ENCODE results near the gene WEE1. TPM values are rescaled to one million over a fixed set of nuclear protein-coding genes. Genes with fewer than 3 reads are reported as not detected.

Gene WEE1
- polyA plus RNA-seq, 1 experiment = 31.7 TPM

DNA sequence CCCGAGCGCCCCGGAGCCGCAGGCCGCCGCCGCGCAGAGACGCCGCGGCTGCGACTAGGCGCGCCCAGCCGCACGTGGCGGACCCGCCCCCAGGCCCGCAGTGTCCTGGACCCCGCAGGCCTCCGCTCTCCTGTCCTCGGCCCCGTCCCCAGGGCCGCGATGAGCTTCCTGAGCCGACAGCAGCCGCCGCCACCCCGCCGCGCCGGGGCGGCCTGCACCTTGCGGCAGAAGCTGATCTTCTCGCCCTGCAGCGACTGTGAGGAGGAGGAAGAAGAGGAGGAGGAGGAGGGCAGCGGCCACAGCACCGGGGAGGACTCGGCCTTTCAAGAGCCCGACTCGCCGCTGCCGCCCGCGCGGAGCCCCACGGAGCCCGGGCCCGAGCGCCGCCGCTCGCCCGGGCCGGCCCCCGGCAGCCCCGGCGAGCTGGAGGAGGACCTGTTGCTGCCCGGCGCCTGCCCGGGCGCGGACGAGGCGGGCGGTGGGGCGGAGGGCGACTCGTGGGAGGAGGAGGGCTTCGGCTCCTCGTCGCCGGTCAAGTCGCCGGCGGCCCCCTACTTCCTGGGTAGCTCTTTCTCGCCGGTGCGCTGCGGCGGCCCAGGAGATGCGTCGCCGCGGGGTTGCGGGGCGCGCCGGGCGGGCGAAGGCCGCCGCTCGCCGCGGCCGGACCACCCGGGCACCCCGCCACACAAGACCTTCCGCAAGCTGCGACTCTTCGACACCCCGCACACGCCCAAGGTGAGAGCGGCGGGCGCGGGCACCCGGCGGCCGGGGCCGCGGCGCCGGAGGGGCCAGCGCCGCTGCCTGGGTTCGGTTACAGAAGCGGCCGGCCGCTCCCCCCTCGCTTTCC is 528 bp downstream of the WEE1 start:
- no peaks in the 10 kb centered on the region for H3K36me3 ChIP-seq (ENCODE audit: control insufficient read depth, insufficient read depth, low read length)
- CTCF ChIA-PET = interaction anchor here (0.6 to 1.7 kb wide), 3 partner anchors 9 to 176 kb away, joined by 3 to 6 read pairs (median 4); no protein-coding TSS in a partner anchor
- H3K4me3 ChIP-seq (ENCODE audit: low read depth, low read length) = peak overlapping the region; percentile 96
- no peak for DNase-seq (ENCODE audit: low read depth)
- POLR2A ChIA-PET = interaction anchor here (0.7 kb wide), 1 partner anchor 9 kb away, joined by 4 read pairs; no protein-coding TSS in a partner anchor
- H3K27me3 ChIP-seq (ENCODE audit: control insufficient read depth, insufficient read depth, low read length) = no peaks in the 10 kb centered on the region
- TF ChIP-seq, protein P1, sequence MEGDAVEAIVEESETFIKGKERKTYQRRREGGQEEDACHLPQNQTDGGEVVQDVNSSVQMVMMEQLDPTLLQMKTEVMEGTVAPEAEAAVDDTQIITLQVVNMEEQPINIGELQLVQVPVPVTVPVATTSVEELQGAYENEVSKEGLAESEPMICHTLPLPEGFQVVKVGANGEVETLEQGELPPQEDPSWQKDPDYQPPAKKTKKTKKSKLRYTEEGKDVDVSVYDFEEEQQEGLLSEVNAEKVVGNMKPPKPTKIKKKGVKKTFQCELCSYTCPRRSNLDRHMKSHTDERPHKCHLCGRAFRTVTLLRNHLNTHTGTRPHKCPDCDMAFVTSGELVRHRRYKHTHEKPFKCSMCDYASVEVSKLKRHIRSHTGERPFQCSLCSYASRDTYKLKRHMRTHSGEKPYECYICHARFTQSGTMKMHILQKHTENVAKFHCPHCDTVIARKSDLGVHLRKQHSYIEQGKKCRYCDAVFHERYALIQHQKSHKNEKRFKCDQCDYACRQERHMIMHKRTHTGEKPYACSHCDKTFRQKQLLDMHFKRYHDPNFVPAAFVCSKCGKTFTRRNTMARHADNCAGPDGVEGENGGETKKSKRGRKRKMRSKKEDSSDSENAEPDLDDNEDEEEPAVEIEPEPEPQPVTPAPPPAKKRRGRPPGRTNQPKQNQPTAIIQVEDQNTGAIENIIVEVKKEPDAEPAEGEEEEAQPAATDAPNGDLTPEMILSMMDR (IDR thresholded peaks at IDR 0.05; ENCODE audit: insufficient read depth, low read depth, low read length) = no peak

DNA sequence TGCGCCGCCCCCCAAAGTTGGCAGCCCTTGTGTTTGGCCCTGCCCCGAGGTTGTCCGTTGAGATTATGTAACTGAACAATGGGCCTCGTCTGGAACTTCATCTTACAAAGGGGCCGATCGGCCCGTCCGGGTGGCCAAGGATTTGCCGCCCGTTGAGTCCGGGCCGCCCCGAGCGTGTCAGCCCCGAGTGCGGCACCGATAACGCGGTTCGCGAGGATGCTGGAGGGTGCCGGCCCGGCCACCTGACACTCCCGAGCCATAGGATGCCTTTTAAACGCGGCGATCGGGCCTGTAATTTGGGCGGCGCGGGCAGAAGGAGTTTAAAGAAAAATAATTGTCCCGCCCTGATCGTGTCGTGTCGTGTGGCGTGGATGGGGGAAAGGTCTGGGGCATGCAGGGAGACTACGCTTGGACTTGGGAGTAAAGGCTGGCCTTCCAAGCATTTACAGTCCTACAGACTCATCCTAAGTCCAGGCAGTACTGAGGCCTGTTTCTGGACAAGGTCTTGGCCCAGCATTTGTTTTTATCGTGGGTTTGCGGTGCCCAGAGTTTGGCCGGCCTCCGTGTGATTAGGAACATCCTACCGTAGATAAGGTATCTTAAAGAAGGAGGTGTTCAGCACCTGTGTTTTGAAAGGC is 1.3 kb downstream of the WEE1 start:
- TF ChIP-seq, protein P1 (IDR thresholded peaks at IDR 0.05; ENCODE audit: insufficient read depth, low read depth, low read length) = no peak
- no peak for DNase-seq (ENCODE audit: low read depth)
- Histone ChIP-seq H3K4me3 (ENCODE audit: low read depth, low read length) (peak overlapping the region; percentile 96), H3K36me3 (ENCODE audit: control insufficient read depth, insufficient read depth, low read length) (no peaks in the 10 kb centered on the region), H3K27me3 (ENCODE audit: control insufficient read depth, insufficient read depth, low read length) (no peaks in the 10 kb centered on the region)
- ChIA-PET CTCF (interaction anchor here (1.0 to 2.4 kb wide), 4 partner anchors 29 to 792 kb away, joined by 3 to 13 read pairs (median 4); no protein-coding TSS in a partner anchor), POLR2A (no interaction called here)

DNA sequence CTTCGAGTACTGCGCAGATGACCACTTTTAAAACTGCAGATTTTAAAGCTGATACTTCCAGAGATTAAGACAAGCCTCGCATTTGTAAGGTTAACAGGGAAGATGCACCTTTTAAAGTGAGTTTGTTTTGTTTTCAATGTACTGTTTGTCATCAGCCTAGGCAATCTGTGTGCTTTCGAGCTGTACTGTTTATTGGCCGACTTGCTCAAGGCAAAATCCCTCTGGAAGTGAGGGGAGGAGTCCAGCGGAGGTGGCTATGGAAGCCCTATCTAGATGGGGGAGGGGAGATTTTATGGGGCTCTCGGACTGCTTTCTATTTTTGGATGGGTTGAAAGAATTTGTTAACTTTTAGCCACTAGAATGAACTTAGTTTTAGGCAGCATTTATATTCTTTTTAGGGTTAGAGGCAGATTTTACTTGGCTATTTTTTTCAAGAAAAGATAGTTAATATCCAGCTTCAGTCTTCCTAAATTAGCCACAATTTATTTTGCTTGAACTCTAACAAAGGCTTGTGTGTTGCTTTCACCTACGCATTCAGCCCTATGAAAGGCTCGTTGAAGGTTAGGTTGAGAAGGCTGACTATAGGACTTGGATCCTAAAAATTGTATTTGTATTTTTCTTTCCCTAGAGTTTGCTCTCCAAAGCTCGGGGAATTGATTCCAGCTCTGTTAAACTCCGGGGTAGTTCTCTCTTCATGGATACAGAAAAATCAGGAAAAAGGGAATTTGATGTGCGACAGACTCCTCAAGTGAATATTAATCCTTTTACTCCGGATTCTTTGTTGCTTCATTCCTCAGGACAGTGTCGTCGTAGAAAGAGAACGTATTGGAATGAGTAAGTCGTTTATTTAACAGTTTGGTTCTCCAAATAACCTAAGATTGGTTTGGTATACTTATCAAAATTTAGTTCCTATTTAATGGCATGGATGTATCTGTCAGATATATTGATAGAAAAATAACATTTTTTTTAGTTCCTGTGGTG is 2.1 kb downstream of the WEE1 start:
- Histone ChIP-seq H3K27me3 (ENCODE audit: control insufficient read depth, insufficient read depth, low read length) (no peaks in the 10 kb centered on the region), H3K4me3 (ENCODE audit: low read depth, low read length) (peak overlapping the region; percentile 96), H3K36me3 (ENCODE audit: control insufficient read depth, insufficient read depth, low read length) (no peaks in the 10 kb centered on the region; the same call in 1 of the 2 replicates)
- peak; percentile 61 for DNase-seq (ENCODE audit: low read depth)
- POLR2A ChIA-PET = interaction anchor here (0.6 to 1.0 kb wide), 3 partner anchors 8 to 241 kb away, joined by 3 to 4 read pairs (median 3); no protein-coding TSS in a partner anchor
- CTCF ChIA-PET = interaction anchor here (1.0 to 2.4 kb wide), 5 partner anchors 28 to 791 kb away, joined by 3 to 13 read pairs (median 4); no protein-coding TSS in a partner anchor
- TF ChIP-seq, protein P1 (IDR thresholded peaks at IDR 0.05; ENCODE audit: insufficient read depth, low read depth, low read length) = no peak

DNA sequence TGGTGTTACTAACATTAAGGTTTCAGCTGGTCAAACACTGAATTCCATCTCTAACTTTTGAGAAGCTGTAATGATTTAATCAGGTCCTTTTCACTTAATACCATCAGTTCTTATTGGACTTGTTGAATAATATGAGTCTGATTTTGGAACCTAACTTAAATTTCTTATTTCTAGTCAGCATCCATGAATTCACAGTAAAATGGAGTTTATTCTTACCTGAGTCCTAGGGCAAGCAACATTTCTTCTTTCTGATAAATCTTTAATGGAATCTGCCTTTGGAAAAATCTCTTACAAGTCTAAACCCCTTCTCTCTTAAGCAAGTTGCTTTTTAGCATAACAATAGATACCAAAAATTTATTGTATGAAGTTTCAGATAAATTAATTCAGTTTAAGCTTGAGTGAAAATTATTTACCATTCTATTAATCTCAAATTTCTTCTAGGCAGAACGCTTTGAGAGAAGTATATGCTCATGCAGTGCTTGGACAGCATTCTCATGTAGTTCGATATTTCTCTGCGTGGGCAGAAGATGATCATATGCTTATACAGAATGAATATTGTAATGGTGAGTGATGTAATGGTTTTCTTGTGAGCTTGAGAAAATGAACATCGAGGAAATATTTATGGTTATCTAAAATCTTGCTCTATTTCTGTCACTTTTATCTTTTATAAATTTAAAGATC is 3.4 kb downstream of the WEE1 start:
- CTCF ChIA-PET = interaction anchor here (0.8 to 2.4 kb wide), 6 partner anchors 20 to 42 kb away, joined by 3 to 13 read pairs (median 4); no protein-coding TSS in a partner anchor
- POLR2A ChIA-PET = interaction anchor here (1.0 kb wide), 1 partner anchor 240 kb away, joined by 3 read pairs; no protein-coding TSS in a partner anchor
- Histone ChIP-seq H3K27me3 (ENCODE audit: control insufficient read depth, insufficient read depth, low read length) (no peaks in the 10 kb centered on the region), H3K36me3 (ENCODE audit: control insufficient read depth, insufficient read depth, low read length) (no peaks in the 10 kb centered on the region; the same call in 1 of the 2 replicates), H3K4me3 (ENCODE audit: low read depth, low read length) (peak overlapping the region; percentile 96)
- DNase-seq (ENCODE audit: low read depth) = no peak
- TF ChIP-seq, protein P1 (IDR thresholded peaks at IDR 0.05; ENCODE audit: insufficient read depth, low read depth, low read length) = no peak
